ENCODE measurements around the gene TST.

Gene TST

DNA sequence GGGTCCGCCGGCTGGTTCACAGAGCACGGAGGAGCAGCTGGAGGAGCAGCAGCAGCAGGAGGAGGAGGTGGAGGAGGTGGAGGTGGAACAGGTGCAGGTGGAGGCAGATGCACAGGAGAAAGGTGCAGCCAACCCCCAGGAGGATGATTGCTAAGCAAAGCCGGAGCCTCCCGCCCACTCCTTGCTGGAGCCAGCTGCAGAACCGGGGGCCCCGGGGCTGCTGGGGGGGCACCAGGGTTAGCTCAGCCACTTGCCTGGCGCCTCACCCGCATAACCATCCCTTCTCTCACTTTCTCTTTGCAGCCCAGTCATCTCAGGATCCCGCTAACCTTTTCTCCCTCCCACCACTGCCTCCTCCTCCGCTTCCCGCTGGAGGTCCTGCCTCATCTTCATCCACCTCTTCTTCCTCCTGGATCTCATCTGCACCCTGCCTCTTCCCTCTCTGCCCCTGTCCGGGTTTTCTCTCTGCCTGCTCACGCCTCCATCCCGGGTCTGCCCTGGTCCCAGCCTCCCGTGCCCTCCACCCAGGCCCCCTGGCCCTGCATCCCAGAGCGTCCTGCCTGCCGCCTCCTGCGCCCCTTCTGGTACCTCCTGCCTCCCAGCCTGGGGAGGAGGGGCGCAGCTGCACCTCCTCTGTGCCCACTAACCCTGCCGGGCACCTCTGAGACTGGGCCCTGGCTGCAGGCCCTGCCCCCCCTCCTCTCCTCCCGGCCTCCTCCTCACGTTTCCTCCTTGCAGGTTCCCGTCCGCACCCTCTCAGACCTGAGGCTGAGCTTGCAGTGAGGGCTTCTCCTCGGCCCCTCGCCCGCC is 41.8 kb upstream of the TST start:
- H3K27me3 ChIP-seq (replicated peaks; ENCODE audit: control insufficient read depth, insufficient read depth, low read length): peaks cover 4% of the 10 kb centered on the region
- H3K36me3 ChIP-seq (ENCODE audit: control insufficient read depth, insufficient read depth, low read length, severe bottlenecking): peaks cover 16% of the 10 kb centered on the region
- H3K9ac ChIP-seq (ENCODE audit: low read length): no peak overlapping the region
- no peaks in the 10 kb centered on the region for H3K9me3 ChIP-seq (ENCODE audit: control insufficient read depth, low read length)
- DNase-seq (ENCODE audit: low read depth): no peak
- no peak overlapping the region for H3K4me3 ChIP-seq (ENCODE audit: low read length)
- H3K4me1 ChIP-seq (ENCODE audit: control insufficient read depth, insufficient read depth, low read length): no peaks in the 10 kb centered on the region

DNA sequence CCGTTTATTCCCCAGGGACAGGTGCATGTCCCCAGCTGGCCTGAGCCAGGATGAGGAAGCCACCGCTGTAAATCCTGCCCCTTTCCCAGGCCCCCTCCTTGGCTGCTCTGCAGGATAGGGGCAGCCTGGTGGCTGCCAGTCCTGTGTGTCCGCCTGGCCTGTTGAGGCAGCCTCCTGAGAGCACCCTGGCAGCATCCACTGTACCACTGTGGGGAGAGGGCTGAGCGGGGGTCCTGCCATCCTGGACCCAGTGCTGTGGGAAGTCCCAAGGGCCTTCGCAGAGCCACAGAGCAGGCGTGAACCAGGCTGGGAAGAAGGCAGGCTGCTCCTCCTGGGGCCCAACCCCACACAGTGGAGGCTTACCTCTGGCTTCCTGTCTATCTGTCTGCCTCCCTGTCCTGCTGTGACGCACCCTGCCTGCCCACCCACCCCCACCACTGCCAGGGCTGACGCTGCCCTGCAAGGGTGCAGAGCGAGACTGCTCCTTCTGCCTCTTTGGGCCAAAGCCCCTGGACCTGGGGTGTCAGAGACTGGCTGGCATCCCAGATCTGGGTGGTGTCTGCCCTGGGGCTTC is 40.7 kb upstream of the TST start:
- H3K9ac ChIP-seq (ENCODE audit: low read length): no peak overlapping the region
- H3K4me3 ChIP-seq (ENCODE audit: low read length): no peak overlapping the region
- H3K27me3 ChIP-seq (replicated peaks; ENCODE audit: control insufficient read depth, insufficient read depth, low read length): no peaks in the 10 kb centered on the region
- no peaks in the 10 kb centered on the region for H3K4me1 ChIP-seq (ENCODE audit: control insufficient read depth, insufficient read depth, low read length)
- DNase-seq (ENCODE audit: low read depth): no peak
- H3K9me3 ChIP-seq (ENCODE audit: control insufficient read depth, low read length): no peaks in the 10 kb centered on the region
- H3K36me3 ChIP-seq (ENCODE audit: control insufficient read depth, insufficient read depth, low read length, severe bottlenecking): peaks cover 21% of the 10 kb centered on the region

DNA sequence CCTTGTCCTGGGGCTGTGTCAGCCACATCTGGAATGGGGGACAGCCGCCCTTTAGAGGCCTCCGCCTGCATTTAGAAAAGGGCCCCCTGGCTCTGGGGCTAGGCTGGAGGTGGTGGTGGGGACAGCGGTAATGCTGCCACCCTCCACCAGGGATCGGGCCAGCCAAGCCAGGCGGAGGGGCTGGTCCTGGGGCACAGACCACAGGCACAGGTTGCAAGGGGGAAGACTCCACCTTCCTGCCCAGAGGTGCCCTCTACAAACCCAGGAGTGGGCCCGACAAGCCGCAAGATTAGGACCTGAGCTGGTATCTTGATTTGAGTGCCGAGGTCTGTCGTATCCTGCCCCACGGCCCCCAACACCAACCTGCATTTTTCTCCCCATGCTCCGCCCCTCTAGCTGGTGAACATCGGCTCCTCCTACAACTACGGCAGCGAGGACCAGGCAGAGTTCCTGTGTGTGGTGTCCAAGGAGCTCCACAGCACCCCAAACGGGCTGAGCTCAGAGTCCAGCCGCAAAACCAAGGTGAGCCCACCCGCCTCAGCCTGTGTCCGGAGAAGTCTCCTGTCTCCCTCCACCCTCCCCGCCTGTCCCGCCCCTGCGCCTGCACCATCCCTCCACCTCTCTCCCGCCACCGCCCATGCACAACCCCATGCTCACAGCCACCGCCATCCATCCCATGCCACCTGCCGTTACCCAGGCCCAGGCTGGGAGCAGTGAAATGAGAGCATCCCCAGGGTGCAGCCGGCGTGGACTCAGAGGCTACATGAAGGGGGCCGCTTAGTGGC is 39.9 kb upstream of the TST start:
- H3K4me3 ChIP-seq (ENCODE audit: low read length): no peak overlapping the region

DNA sequence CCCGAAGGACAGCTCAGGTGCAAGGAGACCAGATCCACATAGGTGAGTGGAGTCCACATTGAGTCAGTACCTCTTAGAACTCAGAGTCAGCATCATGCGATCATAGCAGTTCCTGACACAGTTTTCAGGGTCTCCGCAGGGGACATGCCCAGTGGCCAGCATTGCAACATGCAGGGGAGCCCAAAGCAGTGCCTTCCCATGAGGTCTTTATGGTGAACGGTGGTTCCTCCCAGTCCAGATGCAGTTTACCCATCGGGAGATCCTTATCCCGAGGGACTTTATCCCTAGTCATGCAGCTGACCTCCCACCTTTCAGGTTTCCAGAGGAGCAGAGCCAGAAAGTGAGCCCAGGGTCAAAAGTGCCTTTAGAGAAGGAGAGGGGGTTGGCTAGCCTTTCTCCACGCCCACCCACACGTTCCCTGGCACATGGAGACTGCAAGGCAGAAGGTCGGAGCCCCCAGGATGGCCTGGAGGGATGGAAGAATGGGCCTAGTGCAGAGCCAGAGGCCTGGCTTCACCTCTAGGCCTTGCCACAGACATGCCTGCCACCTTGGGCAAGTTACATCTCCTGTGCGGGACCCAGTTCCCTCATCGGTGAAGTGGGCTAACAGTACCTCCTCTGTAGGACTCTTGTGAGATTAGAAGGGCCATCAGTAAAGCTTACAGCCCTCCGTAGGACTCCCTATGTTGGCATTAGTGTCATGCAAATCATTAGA is 38.7 kb upstream of the TST start:
- Histone ChIP-seq H3K27me3 (replicated peaks; ENCODE audit: control insufficient read depth, insufficient read depth, low read length) (no peaks in the 10 kb centered on the region), H3K4me1 (ENCODE audit: control insufficient read depth, insufficient read depth, low read length) (no peaks in the 10 kb centered on the region), H3K9ac (ENCODE audit: low read length) (no peak overlapping the region), H3K9me3 (ENCODE audit: control insufficient read depth, low read length) (no peaks in the 10 kb centered on the region), H3K4me3 (ENCODE audit: low read length) (no peak overlapping the region), H3K36me3 (ENCODE audit: control insufficient read depth, insufficient read depth, low read length, severe bottlenecking) (peaks cover 21% of the 10 kb centered on the region)
- DNase-seq (ENCODE audit: low read depth): no peak

More for the DNA sequence above, 39.9 kb upstream of the TST start:
- DNase-seq (ENCODE audit: low read depth): no peak
- Histone ChIP-seq H3K9me3 (ENCODE audit: control insufficient read depth, low read length) (no peaks in the 10 kb centered on the region), H3K9ac (ENCODE audit: low read length) (no peak overlapping the region), H3K27me3 (replicated peaks; ENCODE audit: control insufficient read depth, insufficient read depth, low read length) (no peaks in the 10 kb centered on the region), H3K4me1 (ENCODE audit: control insufficient read depth, insufficient read depth, low read length) (no peaks in the 10 kb centered on the region), H3K36me3 (ENCODE audit: control insufficient read depth, insufficient read depth, low read length, severe bottlenecking) (peaks cover 21% of the 10 kb centered on the region)

DNA sequence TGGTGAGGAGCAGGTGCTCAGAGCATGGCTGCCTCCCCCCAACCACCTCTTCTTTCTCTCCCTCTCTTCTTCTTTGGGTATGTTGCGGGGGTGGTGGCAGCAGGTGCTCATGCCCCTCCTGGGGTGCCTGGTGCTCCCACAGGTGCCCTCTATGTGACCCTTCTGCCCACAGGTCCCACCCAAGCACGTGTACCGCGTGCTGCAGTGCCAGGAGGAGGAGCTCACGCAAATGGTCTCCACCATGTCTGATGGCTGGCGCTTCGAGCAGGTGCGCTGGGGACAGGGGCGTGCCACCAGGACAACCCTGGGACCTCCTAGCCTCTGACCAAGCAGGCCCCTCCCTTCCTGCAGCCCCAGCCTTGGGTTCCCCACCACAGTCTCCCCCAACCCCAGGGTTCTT is 38.0 kb upstream of the TST start:
- no peaks in the 10 kb centered on the region for H3K27me3 ChIP-seq (replicated peaks; ENCODE audit: control insufficient read depth, insufficient read depth, low read length)
- no peaks in the 10 kb centered on the region for H3K9me3 ChIP-seq (ENCODE audit: control insufficient read depth, low read length)
- H3K36me3 ChIP-seq (ENCODE audit: control insufficient read depth, insufficient read depth, low read length, severe bottlenecking): peaks cover 21% of the 10 kb centered on the region
- H3K9ac ChIP-seq (ENCODE audit: low read length): no peak overlapping the region
- peaks cover 2% of the 10 kb centered on the region for H3K4me1 ChIP-seq (ENCODE audit: control insufficient read depth, insufficient read depth, low read length)
- no peak for DNase-seq (ENCODE audit: low read depth)
- H3K4me3 ChIP-seq (ENCODE audit: low read length): no peak overlapping the region

DNA sequence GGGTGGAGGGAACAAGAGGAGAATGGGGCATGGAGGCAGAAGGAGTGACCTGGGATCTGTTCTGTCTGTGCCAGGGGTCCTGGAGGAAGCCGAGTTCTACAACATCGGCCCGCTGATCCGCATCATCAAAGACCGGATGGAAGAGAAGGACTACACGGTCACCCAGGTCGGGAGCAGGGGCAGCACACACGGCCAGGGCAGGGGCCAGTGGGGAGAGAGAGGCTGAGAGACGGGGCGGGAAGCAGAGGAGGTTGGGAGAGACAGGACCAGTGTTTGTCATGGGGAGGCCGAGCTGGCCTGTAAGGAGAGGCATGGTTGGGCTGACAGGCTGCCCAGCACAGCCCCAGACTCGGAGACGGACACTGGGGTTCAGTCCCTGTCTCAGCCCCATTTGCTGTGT is 37.0 kb upstream of the TST start:
- Histone ChIP-seq H3K36me3 (ENCODE audit: control insufficient read depth, insufficient read depth, low read length, severe bottlenecking) (peaks cover 21% of the 10 kb centered on the region), H3K27me3 (replicated peaks; ENCODE audit: control insufficient read depth, insufficient read depth, low read length) (no peaks in the 10 kb centered on the region)

DNA sequence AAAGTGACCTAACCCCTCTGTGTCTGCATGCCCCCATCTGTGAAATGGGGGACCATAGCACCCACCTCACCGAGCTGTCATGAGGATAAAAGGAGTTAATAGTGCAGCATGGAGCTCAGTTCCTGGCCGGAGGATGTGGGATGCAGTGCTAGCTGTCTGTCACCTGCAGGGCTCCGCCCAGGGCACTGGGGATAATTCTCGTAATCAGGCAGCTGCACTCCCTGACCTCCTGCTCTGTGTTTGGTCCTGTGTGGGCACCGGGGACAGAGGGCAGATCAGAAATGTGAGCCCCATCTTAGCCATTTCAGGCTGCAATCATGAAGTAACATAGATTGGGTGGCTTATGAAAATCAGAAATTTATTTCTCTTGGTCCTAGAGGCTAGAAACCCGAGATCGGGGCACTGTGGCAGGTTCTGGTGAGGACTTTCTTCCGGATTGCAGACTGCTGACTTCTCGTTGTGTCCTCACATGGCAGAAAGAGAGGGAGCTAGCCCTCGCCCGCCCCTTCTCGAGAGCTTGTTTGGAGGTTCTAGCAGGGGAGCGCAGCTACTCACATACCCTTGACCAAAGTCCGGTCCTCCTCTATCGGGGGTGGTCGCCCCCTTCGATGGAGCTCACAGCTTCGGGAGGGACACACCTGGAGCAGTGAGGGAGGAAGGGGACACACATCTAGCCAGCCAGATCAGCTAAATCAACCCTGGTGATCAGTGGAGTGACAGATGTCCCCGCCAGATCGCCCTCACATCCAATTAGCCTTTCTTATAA is 35.5 kb upstream of the TST start:
- H3K27me3 ChIP-seq (replicated peaks; ENCODE audit: control insufficient read depth, insufficient read depth, low read length): no peaks in the 10 kb centered on the region
- H3K4me1 ChIP-seq (ENCODE audit: control insufficient read depth, insufficient read depth, low read length): peaks cover 4% of the 10 kb centered on the region
- H3K4me3 ChIP-seq (ENCODE audit: low read length): no peak overlapping the region
- H3K9me3 ChIP-seq (ENCODE audit: control insufficient read depth, low read length): no peaks in the 10 kb centered on the region
- DNase-seq (ENCODE audit: low read depth): no peak
- peaks cover 21% of the 10 kb centered on the region for H3K36me3 ChIP-seq (ENCODE audit: control insufficient read depth, insufficient read depth, low read length, severe bottlenecking)
- no peak overlapping the region for H3K9ac ChIP-seq (ENCODE audit: low read length)

More for the DNA sequence above, 37.0 kb upstream of the TST start:
- H3K9me3 ChIP-seq (ENCODE audit: control insufficient read depth, low read length): no peaks in the 10 kb centered on the region
- peaks cover 4% of the 10 kb centered on the region for H3K4me1 ChIP-seq (ENCODE audit: control insufficient read depth, insufficient read depth, low read length)
- DNase-seq (ENCODE audit: low read depth): no peak
- H3K9ac ChIP-seq (ENCODE audit: low read length): no peak overlapping the region
- H3K4me3 ChIP-seq (ENCODE audit: low read length): no peak overlapping the region

DNA sequence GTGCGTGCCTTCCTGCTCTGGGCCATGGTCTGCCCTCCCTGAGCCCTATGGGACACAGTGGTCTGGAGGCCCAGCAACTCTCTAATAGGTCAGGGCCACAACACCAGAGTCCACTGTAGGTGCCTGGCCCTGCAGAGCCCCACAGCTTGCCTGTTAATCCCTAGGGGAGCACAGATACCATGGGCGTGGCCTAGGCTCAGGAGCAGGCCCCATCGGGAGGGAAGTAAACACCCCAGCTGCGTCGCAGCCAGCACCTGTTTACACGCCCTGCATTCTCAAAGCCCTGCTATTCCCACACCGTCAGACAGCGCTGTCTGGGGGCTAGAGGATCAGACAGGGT is 34.8 kb upstream of the TST start:
- H3K27me3 ChIP-seq (replicated peaks; ENCODE audit: control insufficient read depth, insufficient read depth, low read length): no peaks in the 10 kb centered on the region
- no peaks in the 10 kb centered on the region for H3K9me3 ChIP-seq (ENCODE audit: control insufficient read depth, low read length)
- H3K36me3 ChIP-seq (ENCODE audit: control insufficient read depth, insufficient read depth, low read length, severe bottlenecking): peaks cover 21% of the 10 kb centered on the region
- H3K4me3 ChIP-seq (ENCODE audit: low read length): no peak overlapping the region
- no peak overlapping the region for H3K9ac ChIP-seq (ENCODE audit: low read length)
- no peak for DNase-seq (ENCODE audit: low read depth)
- H3K4me1 ChIP-seq (ENCODE audit: control insufficient read depth, insufficient read depth, low read length): peaks cover 4% of the 10 kb centered on the region

DNA sequence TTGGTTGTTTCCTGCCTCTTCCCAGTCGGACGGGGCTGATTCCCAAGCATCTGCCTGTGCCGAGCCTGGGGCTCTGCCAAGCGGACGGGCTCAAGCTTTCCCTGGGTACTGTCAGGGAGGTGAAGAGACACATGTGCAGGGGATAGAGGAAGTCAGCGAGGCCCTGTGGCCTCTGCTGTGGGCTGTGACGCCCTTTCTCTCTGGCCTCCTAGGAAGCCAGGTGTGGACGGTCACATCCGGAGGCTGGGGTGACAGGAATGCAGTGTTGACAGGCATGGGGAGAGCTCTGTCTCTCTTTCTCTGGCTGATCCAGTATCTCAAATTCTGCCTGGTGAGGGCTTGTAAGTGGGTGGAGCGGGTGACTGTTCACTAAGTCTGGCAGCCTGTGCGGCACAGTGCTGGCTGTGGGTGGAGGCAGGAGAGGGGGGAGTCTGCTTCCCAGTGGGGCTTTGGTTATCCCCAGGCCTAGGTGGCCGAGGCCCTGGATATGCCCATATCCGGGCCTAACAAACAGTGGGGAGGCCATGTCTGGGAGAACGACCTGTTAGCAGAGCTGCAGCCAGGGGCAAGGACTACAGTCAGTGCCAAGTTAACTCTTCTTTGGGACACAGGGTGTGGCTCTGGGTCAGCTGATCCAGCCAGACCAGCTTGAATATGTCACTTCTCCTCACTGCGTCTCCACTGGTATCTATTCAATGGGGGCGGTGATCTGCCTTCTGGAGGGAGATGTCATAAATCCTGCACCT is 34.2 kb upstream of the TST start:
- Histone ChIP-seq H3K27me3 (replicated peaks; ENCODE audit: control insufficient read depth, insufficient read depth, low read length) (no peaks in the 10 kb centered on the region), H3K4me3 (ENCODE audit: low read length) (no peak overlapping the region), H3K4me1 (ENCODE audit: control insufficient read depth, insufficient read depth, low read length) (peaks cover 4% of the 10 kb centered on the region), H3K36me3 (ENCODE audit: control insufficient read depth, insufficient read depth, low read length, severe bottlenecking) (peaks cover 21% of the 10 kb centered on the region), H3K9me3 (ENCODE audit: control insufficient read depth, low read length) (no peaks in the 10 kb centered on the region), H3K9ac (ENCODE audit: low read length) (no peak overlapping the region)
- no peak for DNase-seq (ENCODE audit: low read depth)
